Sigmoid colon (tissue), 7 donors: ENCODE measurements around the gene GABBR2. TPM values are rescaled to one million over a fixed set of nuclear protein-coding genes. Genes with fewer than 3 reads are reported as not detected.

ENCODE experiments used
- DNase-seq: peaks from one replicate; pipeline ENCODE4 v3.0.0-alpha.2; 2019
- H3K27ac ChIP-seq, 4 donors: fragments of 200-600 bp; sonication (generic); one replicate each; pipeline ENCODE4 v1.5.1; 2016 to 2019; ENCODE audit warnings: mild to moderate bottlenecking in 1 of 4
- H3K27me3 ChIP-seq, 3 donors: fragments of 200-600 bp; sonication (generic); one replicate each; pipeline ENCODE4 v1.5.1; 2019; ENCODE audit warnings: mild to moderate bottlenecking in 1 of 3
- H3K36me3 ChIP-seq, 4 donors: fragments of 200-600 bp; sonication (generic); one replicate each; pipeline ENCODE4 v1.5.1; 2016 to 2019
- H3K4me1 ChIP-seq, 4 donors: fragments of 200-600 bp; sonication (generic); one replicate each; pipeline ENCODE4 v1.5.1; 2017 to 2019
- H3K4me3 ChIP-seq, 4 donors: fragments of 200-600 bp; sonication (generic); one replicate each; pipeline ENCODE4 v1.5.1; 2017 to 2019; ENCODE audit warnings: mild to moderate bottlenecking in 2 of 4, moderate library complexity in 1 of 4
- H3K9me3 ChIP-seq, 4 donors: fragments of 200-600 bp in 3 of 4; sonication (generic) in 3 of 4; one replicate each; pipeline versions ENCODE4 v1.5.1 to v1.6.1; 2013 to 2019
- EP300 ChIP-seq, 4 donors: sonication (generic); formaldehyde crosslinking; IDR thresholded peaks; one replicate each; pipeline ENCODE4 v1.6.1; 2017; ENCODE audit warnings: antibody characterized with exemption in 4 of 4
- POLR2A ChIP-seq, 2 donors: fragments of 450-650 bp; IDR thresholded peaks; one replicate each; pipeline ENCODE4 v1.6.1; 2016; ENCODE audit warnings: antibody characterized with exemption in 2 of 2, mild to moderate bottlenecking in 2 of 2, moderate library complexity in 2 of 2
- POLR2AphosphoS5 ChIP-seq, 4 donors: sonication (generic); formaldehyde crosslinking; IDR thresholded peaks; one replicate each; pipeline ENCODE4 v1.6.1; 2017; ENCODE audit warnings: antibody characterized with exemption in 4 of 4
- WGBS, 2 donors: extraction: QIAGEN DNeasy Blood & Tissue Kit; methylation state at CpG; one replicate each; pipeline ENCODE4 v1.1.7; 2013; 5-methylcytosine and 5-hydroxymethylcytosine counted together
- intact Hi-C: fragments of 100-400 bp; cut with DNase I; formaldehyde crosslinking; loops from one replicate; pipeline ENCODE4 v1.15.1; 2023
- polyA plus RNA-seq, 3 donors: library from polyadenylated mRNA; stranded (reverse); fragments of 200-250 nt; gene quantifications; one replicate each; pipeline ENCODE4 v1.2.3, GENCODE V29; 2013
- total RNA-seq, 4 donors: library from RNA; depleted of rRNA; stranded (reverse); fragments of >200 nt; gene quantifications; one replicate each; pipeline ENCODE4 v1.1.0, GENCODE V29; 2016
- TF ChIP-seq, protein P1 (sequence below), 4 experiments: fragments of 450-650 bp in 3 of 4; fragments of 200-600 bp in 1 of 4; IDR thresholded peaks; one replicate each; pipeline ENCODE4 v1.5.1; 2016 to 2019; ENCODE audit warnings: antibody characterized with exemption in 4 of 4, mild to moderate bottlenecking in 3 of 4, moderate library complexity in 2 of 4
- donor health status: healthy with polysubstance abuse.
- donor health status: Bipolar disorder and iron deficiency.
- donor health status: healthy.

The GABBR2 gene
- total and polyA plus RNA-seq, 7 donors: under 0.01 to 0.04 (median under 0.01) TPM; not detected in 4

DNA sequence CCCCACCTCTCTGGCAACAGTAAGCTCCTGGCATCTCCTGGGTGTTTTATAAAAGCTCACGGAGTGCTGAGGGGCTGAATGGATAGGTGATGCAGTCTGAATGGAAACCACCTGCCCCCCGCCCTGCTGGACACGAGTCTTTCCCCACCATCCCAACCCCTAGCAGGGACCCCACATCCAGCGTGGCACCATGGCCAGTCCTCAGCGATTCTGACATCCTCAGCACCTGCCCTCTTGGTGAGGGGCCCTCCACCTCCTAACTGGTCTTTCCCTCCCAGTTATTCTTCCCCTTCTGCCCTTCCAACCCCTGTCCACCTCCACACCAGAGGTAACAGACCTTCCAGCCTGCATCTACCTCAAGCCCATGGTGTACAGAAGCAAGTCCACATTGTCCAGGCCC is 38.7 kb upstream of the GABBR2 start:
- intact Hi-C loops: no loop called here
- WGBS, 2 donors: 92 to 98% methylated on average over 5 of the region's 5 CpGs

DNA sequence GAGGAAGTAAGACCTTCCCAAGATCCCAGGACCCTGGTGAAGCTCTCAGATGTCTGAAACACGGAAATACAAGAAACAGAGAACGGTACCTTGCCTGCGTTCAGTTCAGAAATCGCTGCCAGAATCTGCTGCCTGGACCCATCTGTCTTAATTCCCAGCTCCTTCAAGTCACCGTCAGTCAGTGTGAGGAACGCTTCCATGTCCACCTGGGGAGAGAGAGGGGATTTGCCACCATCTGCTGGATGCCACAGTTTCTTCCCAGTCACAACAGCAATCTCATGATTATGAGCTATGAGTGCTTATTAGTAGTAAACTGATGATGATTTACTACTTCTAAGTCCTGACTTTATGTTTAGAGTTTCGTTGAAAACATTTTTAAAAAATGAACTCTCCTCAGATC is 36.7 kb upstream of the GABBR2 start:
- no peaks in the 10 kb centered on the region for H3K27me3 ChIP-seq
- no peak for DNase-seq
- WGBS, 2 donors: 94 to 96% methylated on average over 7 of the region's 7 CpGs
- H3K9me3 ChIP-seq: no peaks in the 10 kb centered on the region
- no peak overlapping the region for H3K4me3 ChIP-seq
- no peak for TF ChIP-seq POLR2A (IDR thresholded peaks at IDR 0.05)
- no peak for TF ChIP-seq EP300 (IDR thresholded peaks at IDR 0.05)
- no peak for TF ChIP-seq POLR2AphosphoS5 (IDR thresholded peaks at IDR 0.05)
- TF ChIP-seq, protein P1, sequence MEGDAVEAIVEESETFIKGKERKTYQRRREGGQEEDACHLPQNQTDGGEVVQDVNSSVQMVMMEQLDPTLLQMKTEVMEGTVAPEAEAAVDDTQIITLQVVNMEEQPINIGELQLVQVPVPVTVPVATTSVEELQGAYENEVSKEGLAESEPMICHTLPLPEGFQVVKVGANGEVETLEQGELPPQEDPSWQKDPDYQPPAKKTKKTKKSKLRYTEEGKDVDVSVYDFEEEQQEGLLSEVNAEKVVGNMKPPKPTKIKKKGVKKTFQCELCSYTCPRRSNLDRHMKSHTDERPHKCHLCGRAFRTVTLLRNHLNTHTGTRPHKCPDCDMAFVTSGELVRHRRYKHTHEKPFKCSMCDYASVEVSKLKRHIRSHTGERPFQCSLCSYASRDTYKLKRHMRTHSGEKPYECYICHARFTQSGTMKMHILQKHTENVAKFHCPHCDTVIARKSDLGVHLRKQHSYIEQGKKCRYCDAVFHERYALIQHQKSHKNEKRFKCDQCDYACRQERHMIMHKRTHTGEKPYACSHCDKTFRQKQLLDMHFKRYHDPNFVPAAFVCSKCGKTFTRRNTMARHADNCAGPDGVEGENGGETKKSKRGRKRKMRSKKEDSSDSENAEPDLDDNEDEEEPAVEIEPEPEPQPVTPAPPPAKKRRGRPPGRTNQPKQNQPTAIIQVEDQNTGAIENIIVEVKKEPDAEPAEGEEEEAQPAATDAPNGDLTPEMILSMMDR (IDR thresholded peaks at IDR 0.05): no peak
- H3K27ac ChIP-seq: no peak overlapping the region
- intact Hi-C loops: no loop called here
- no peaks in the 10 kb centered on the region for H3K4me1 ChIP-seq
- H3K36me3 ChIP-seq: peaks cover 0 to 62% (median 19%) of the 10 kb centered on the region in 4 donors

More for the DNA sequence above, 38.7 kb upstream of the GABBR2 start:
- DNase-seq: no peak
- no peaks in the 10 kb centered on the region for H3K27me3 ChIP-seq
- H3K4me1 ChIP-seq: no peaks in the 10 kb centered on the region
- H3K4me3 ChIP-seq: no peak overlapping the region
- H3K9me3 ChIP-seq: no peaks in the 10 kb centered on the region
- H3K27ac ChIP-seq: no peak overlapping the region
- TF ChIP-seq POLR2A (IDR thresholded peaks at IDR 0.05): no peak
- TF ChIP-seq, protein P1 (IDR thresholded peaks at IDR 0.05): no peak
- TF ChIP-seq POLR2AphosphoS5 (IDR thresholded peaks at IDR 0.05): no peak
- no peak for TF ChIP-seq EP300 (IDR thresholded peaks at IDR 0.05)
- peaks cover 0 to 78% (median 21%) of the 10 kb centered on the region in 4 donors for H3K36me3 ChIP-seq

DNA sequence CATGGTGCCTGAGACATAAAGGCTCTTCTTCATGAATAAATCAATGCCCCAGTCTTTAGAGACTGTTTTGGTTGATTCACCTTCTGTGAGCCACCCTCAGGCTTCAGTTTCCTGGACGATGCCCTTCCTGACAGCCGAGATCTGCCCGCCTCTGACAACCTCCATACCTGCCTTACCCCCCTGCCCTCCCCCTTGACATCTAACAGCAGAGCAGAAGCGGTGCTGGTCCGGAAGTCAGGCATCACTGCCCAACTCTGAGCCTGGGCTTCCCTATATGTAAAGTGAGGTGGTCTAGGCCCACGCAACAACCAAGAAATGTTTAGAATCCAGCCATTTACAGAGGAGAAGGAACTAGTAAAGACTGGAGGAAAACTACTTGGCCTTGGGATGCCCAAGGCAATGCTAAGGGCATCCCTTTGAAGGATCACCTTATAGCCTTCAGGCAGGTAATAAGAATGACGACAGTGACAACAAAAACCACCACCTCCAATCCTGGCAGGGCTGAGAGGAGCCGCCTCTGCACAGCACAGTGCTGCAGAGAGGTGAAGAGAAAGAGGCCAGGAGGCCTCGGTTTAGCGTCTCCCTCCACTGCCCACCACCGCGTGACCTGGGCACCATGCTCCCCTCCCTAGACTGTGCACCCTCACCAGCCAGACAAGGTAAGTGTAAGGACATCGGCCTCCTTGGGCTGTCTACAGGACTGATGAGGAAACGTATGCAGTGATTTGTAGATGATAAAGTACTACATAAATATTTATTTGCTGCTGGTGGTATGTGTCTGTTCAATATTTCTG is 35.3 kb upstream of the GABBR2 start:
- DNase-seq: no peak
- H3K9me3 ChIP-seq: no peaks in the 10 kb centered on the region
- H3K4me1 ChIP-seq: no peaks in the 10 kb centered on the region
- 94 to 95% methylated on average over 14 of the region's 14 CpGs for WGBS, 2 donors
- TF ChIP-seq POLR2AphosphoS5 (IDR thresholded peaks at IDR 0.05) (no peak), EP300 (IDR thresholded peaks at IDR 0.05) (no peak), POLR2A (IDR thresholded peaks at IDR 0.05) (no peak)
- TF ChIP-seq, protein P1 (IDR thresholded peaks at IDR 0.05): no peak
- intact Hi-C loops: no loop called here
- H3K27ac ChIP-seq: no peak overlapping the region
- peaks cover 0 to 52% (median 9%) of the 10 kb centered on the region in 4 donors for H3K36me3 ChIP-seq
- no peaks in the 10 kb centered on the region for H3K27me3 ChIP-seq
- H3K4me3 ChIP-seq: no peak overlapping the region

DNA sequence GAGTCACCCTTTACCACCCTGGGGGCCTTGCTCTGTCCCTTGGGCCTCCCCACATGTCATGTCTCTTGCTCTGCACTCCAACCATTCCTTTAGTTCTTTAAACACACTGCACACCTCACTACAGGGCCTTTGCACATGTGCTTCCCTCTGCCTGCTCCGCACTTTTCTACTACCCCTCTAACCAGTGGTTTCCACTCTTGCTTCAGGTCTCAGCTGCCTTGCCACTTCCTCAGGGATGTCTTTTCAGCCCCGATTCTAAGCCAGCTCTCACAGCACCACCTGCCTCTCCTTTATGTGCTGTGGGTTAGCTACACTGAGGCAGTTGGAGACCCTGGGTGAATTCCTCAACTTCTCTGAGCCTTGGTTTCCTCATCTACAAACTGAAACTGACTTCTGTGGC is 34.6 kb upstream of the GABBR2 start:
- Histone ChIP-seq H3K4me3 (no peak overlapping the region), H3K36me3 (peaks cover 0 to 45% (median 5%) of the 10 kb centered on the region in 4 donors), H3K4me1 (no peaks in the 10 kb centered on the region), H3K27ac (no peak overlapping the region), H3K27me3 (no peaks in the 10 kb centered on the region), H3K9me3 (no peaks in the 10 kb centered on the region)
- DNase-seq: no peak
- WGBS, 2 donors: 93% methylated on average over 2 of the region's 2 CpGs
- intact Hi-C loops: no loop called here
- TF ChIP-seq POLR2A (IDR thresholded peaks at IDR 0.05): no peak
- TF ChIP-seq EP300 (IDR thresholded peaks at IDR 0.05): no peak
- TF ChIP-seq, protein P1 (IDR thresholded peaks at IDR 0.05): no peak
- no peak for TF ChIP-seq POLR2AphosphoS5 (IDR thresholded peaks at IDR 0.05)
